Panc1 (cell line): ENCODE results near the gene MLLT3. TPM values are rescaled to one million over a fixed set of nuclear protein-coding genes. Genes with fewer than 3 reads are reported as not detected.

Experiments
- ATAC-seq: fragments of 200-7000 bp; cut with Tn5 transposase; 2 replicates; pipeline ENCODE4 v1.9.1; 2020; ENCODE audit warnings: mild to moderate bottlenecking, moderate library complexity
- BruUV-seq: library from RNA; stranded (reverse); fragments of 400-500 nt; replicated peaks from 2 replicates; lab custom pipeline; 2021; lab: Mats Ljungman, UMichigan
- CTCF ChIA-PET: fragments of 300-600 bp; sonication (Branson Sonifier 250); formaldehyde crosslinking; loops from one replicate; lab custom pipeline; 2022; ENCODE audit warnings: antibody characterized with exemption; lab: Charles Lee
- POLR2A ChIA-PET: fragments of 300-600 bp; sonication (Branson Sonifier 250); formaldehyde crosslinking; loops from one replicate; lab custom pipeline; 2022; ENCODE audit warnings: antibody characterized with exemption; lab: Charles Lee
- DNase-seq: peaks from one replicate; pipeline ENCODE4 v3.0.0-alpha.2; 2010; ENCODE audit warnings: low read depth, low spot score
- H3K27ac ChIP-seq: 2 replicates; pipeline ENCODE4 v1.5.1; 2011; ENCODE audit warnings: mild to moderate bottlenecking, low read length, inconsistent platforms
- H3K27me3 ChIP-seq: fragments of 200-500 bp; sonication (Bioruptor generic); 2 replicates; pipeline ENCODE4 v1.6.0; 2014; ENCODE audit warnings: low read length, inconsistent platforms; ENCODE audit not compliant: control insufficient read depth, insufficient read depth
- H3K36me3 ChIP-seq: fragments of 200-500 bp; sonication (Bioruptor generic); 2 replicates; pipeline ENCODE4 v1.5.1; 2014; ENCODE audit warnings: inconsistent platforms, mild to moderate bottlenecking, low read length, moderate library complexity; ENCODE audit not compliant: control insufficient read depth, insufficient read depth
- H3K4me1 ChIP-seq: 2 replicates; pipeline ENCODE4 v1.5.1; 2011; ENCODE audit warnings: inconsistent platforms, mild to moderate bottlenecking, low read length, moderate library complexity; ENCODE audit not compliant: control insufficient read depth, insufficient read depth
- H3K4me3 ChIP-seq, 2 experiments: 2 replicates each; pipeline ENCODE4 v1.5.1; 2011 to 2012; ENCODE audit warnings: low read depth in 2 of 2, low read length in 2 of 2, mild to moderate bottlenecking in 2 of 2, inconsistent platforms in 1 of 2, moderate library complexity in 1 of 2
- H3K9me3 ChIP-seq: fragments of 200-500 bp; sonication (Bioruptor generic); 2 replicates; pipeline ENCODE4 v1.5.1; 2014; ENCODE audit warnings: low read depth, mild to moderate bottlenecking, inconsistent platforms, low read length, moderate library complexity; ENCODE audit not compliant: control insufficient read depth, insufficient read depth
- POLR2AphosphoS5 ChIP-seq: IDR thresholded peaks from 2 replicates; pipeline ENCODE4 v1.6.1; 2012; ENCODE audit warnings: mild to moderate bottlenecking, low read depth, low read length, moderate library complexity
- SIN3A ChIP-seq: IDR thresholded peaks from 2 replicates; pipeline ENCODE4 v1.6.1; 2012; ENCODE audit warnings: low read depth, mild to moderate bottlenecking, low read length, moderate library complexity, borderline replicate concordance; ENCODE audit not compliant: insufficient read depth
- TCF7L2 ChIP-seq: IDR thresholded peaks from 2 replicates; pipeline ENCODE4 v1.6.1; 2011; ENCODE audit warnings: mild to moderate bottlenecking, low read depth, low read length, inconsistent platforms
- in situ Hi-C: cut with HindIII; loops from 2 replicates; pipeline ENCODE4 v1.10.0; 2016; ENCODE audit warnings: low sequenced_read_pairs, low pct_unique_long_range_greater_than_20kb
- intact Hi-C: fragments of 100-400 bp; cut with micrococcal nuclease; formaldehyde crosslinking; loops from one replicate; pipeline ENCODE4 v1.10.0; 2022; ENCODE audit not compliant: unreplicated experiment
- total RNA-seq: library from RNA; stranded (reverse); gene quantifications from one replicate; pipeline ENCODE4 v1.2.1, GENCODE V29; 2021; ENCODE audit not compliant: unreplicated experiment
- TF ChIP-seq, protein P1 (sequence below), 2 experiments: IDR thresholded peaks; 2 replicates each; pipeline ENCODE4 v1.6.1; 2011 to 2012; ENCODE audit warnings: low read depth in 2 of 2, control low read depth in 1 of 2, low read length in 1 of 2, mild to moderate bottlenecking in 1 of 2, moderate library complexity in 1 of 2; ENCODE audit not compliant: insufficient read depth in 1 of 2
- TF ChIP-seq, protein P2 (sequence below): fragments of 450-650 bp; IDR thresholded peaks from 2 replicates; pipeline ENCODE4 v1.5.1; 2017; ENCODE audit warnings: mild to moderate bottlenecking

MLLT3 gene
- total RNA-seq, 1 experiment from 2014 or later: 0.49 TPM

DNA sequence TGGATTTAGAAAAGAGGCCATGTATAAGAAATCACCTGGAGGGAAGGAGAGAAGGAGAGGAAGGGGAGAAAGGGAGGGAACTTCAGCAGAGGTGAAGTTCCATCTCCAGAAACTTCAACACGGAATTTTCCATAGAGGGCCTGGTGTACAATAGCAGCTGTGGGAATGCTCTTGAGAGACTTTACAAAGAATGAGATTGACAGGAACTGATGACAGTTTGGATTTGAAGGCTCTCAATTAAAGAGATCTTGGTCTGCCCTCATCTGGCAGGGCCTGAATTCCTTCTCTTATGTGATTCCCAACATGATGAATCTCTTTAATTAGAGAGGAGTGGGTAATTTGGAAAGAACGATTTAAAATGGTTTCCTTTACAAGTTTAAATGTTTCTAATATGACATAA, 143.5 kb downstream of the MLLT3 start:
- CTCF ChIA-PET: no interaction called here
- in situ Hi-C loops: no loop called here
- Histone ChIP-seq H3K36me3 (no peaks in the 10 kb centered on the region), H3K9me3 (no peaks in the 10 kb centered on the region), H3K4me1 (no peaks in the 10 kb centered on the region), H3K27me3 (no peaks in the 10 kb centered on the region), H3K4me3 (no peak overlapping the region), H3K27ac (no peak overlapping the region)
- POLR2A ChIA-PET: no interaction called here
- no TSS peak for BruUV-seq
- ATAC-seq: no peak
- DNase-seq: no peak
- TF ChIP-seq TCF7L2: no peak
- TF ChIP-seq, protein P1, sequence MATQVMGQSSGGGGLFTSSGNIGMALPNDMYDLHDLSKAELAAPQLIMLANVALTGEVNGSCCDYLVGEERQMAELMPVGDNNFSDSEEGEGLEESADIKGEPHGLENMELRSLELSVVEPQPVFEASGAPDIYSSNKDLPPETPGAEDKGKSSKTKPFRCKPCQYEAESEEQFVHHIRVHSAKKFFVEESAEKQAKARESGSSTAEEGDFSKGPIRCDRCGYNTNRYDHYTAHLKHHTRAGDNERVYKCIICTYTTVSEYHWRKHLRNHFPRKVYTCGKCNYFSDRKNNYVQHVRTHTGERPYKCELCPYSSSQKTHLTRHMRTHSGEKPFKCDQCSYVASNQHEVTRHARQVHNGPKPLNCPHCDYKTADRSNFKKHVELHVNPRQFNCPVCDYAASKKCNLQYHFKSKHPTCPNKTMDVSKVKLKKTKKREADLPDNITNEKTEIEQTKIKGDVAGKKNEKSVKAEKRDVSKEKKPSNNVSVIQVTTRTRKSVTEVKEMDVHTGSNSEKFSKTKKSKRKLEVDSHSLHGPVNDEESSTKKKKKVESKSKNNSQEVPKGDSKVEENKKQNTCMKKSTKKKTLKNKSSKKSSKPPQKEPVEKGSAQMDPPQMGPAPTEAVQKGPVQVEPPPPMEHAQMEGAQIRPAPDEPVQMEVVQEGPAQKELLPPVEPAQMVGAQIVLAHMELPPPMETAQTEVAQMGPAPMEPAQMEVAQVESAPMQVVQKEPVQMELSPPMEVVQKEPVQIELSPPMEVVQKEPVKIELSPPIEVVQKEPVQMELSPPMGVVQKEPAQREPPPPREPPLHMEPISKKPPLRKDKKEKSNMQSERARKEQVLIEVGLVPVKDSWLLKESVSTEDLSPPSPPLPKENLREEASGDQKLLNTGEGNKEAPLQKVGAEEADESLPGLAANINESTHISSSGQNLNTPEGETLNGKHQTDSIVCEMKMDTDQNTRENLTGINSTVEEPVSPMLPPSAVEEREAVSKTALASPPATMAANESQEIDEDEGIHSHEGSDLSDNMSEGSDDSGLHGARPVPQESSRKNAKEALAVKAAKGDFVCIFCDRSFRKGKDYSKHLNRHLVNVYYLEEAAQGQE (IDR thresholded peaks at IDR 0.05; ENCODE audit: insufficient read depth in 1 of 2, low read depth in 2 of 2, low read length in 1 of 2): no peak
- TF ChIP-seq SIN3A: no peak
- no peak for TF ChIP-seq POLR2AphosphoS5
- TF ChIP-seq, protein P2, sequence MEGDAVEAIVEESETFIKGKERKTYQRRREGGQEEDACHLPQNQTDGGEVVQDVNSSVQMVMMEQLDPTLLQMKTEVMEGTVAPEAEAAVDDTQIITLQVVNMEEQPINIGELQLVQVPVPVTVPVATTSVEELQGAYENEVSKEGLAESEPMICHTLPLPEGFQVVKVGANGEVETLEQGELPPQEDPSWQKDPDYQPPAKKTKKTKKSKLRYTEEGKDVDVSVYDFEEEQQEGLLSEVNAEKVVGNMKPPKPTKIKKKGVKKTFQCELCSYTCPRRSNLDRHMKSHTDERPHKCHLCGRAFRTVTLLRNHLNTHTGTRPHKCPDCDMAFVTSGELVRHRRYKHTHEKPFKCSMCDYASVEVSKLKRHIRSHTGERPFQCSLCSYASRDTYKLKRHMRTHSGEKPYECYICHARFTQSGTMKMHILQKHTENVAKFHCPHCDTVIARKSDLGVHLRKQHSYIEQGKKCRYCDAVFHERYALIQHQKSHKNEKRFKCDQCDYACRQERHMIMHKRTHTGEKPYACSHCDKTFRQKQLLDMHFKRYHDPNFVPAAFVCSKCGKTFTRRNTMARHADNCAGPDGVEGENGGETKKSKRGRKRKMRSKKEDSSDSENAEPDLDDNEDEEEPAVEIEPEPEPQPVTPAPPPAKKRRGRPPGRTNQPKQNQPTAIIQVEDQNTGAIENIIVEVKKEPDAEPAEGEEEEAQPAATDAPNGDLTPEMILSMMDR: no peak
- intact Hi-C loops: no loop called here

DNA sequence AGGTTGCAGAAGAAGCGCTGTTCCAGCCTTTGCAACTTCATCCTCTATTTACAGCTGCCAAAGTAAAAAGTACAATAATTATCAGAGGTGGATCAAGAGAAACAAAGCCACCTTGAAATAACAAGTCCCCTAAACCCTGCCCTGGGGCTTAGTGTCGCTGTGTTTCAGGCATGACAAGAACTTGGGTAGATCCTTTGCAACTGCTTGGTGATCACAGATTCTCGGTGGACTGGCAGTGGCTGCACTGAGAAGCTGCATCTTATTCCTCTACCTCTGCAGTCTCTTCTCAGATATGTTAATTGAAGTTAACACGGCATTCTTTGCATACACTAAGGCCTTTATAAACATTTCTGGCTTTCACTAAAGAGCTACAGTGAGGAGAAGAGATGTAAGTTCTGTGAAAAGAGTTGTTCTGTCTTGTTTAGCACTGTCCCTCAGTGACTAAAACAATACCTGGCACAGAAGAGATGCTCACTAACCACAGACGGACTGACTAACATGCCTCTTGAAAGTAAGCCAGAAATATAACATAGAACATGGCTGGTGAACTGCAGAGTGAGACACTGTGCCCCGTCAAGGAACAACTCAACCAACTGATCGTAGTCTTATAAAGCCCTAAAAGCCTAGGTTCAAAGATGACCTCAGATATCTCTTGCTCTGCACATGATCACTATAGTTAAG, 144.2 kb downstream of the MLLT3 start:
- Histone ChIP-seq H3K27me3 (no peaks in the 10 kb centered on the region), H3K4me1 (no peaks in the 10 kb centered on the region), H3K9me3 (no peaks in the 10 kb centered on the region), H3K4me3 (no peak overlapping the region), H3K36me3 (no peaks in the 10 kb centered on the region), H3K27ac (no peak overlapping the region)
- no peak for TF ChIP-seq POLR2AphosphoS5
- TF ChIP-seq, protein P2: no peak
- intact Hi-C loops (no loop called here), in situ Hi-C loops (no loop called here)
- no peak for DNase-seq
- no TSS peak for BruUV-seq
- no peak for ATAC-seq
- ChIA-PET POLR2A (no interaction called here), CTCF (no interaction called here)
